GM18520 (cell line): ENCODE measurements around the gene FOXB2.
"Not testable (repeated sequence)": the region's sequence is repeated elsewhere in the genome, so short reads cannot be mapped to it uniquely, and the experiment has no call there.

ENCODE experiments used
- ATAC-seq: cut with Tn5 transposase; IDR thresholded peaks from one replicate; pipeline ENCODE4 v1.9.1; 2021; ENCODE audit not compliant: unreplicated experiment

FOXB2 gene

GRCh38 chr9:77043743-77044142, 24.3 kb downstream of the FOXB2 start:
- ATAC-seq, result not testable (repeated sequence)

- not testable (repeated sequence) for ATAC-seq
Measured at GRCh38 chr9:77060681-77061080, 41.2 kb downstream of the FOXB2 start.

- ATAC-seq, result no peak
Measured at GRCh38 chr9:77063645-77064285, 44.3 kb downstream of the FOXB2 start.

GRCh38 chr9:77066388-77066787, 46.9 kb downstream of the FOXB2 start:
- no peak for ATAC-seq
